Rectal smooth muscle tissue (tissue), 1 donor: Measurements from ENCODE around the gene HSP90AB1.

ENCODE experiments used
- H3K27ac ChIP-seq: one replicate; pipeline ENCODE4 v1.7.0; 2013; ENCODE audit warnings: low read depth, low read length, inconsistent platforms
- H3K27me3 ChIP-seq: one replicate; pipeline ENCODE4 v1.7.0; 2013; ENCODE audit warnings: low read length; ENCODE audit not compliant: control insufficient read depth, insufficient read depth
- H3K36me3 ChIP-seq: one replicate; pipeline ENCODE4 v1.7.0; 2013; ENCODE audit warnings: low read length; ENCODE audit not compliant: control insufficient read depth, insufficient read depth
- H3K4me1 ChIP-seq: one replicate; pipeline ENCODE4 v1.7.0; 2013; ENCODE audit warnings: low read length; ENCODE audit not compliant: control insufficient read depth, insufficient read depth
- H3K4me3 ChIP-seq: one replicate; pipeline ENCODE4 v1.7.0; 2013; ENCODE audit warnings: low read length
- H3K9ac ChIP-seq: one replicate; pipeline ENCODE4 v1.7.0; 2013; ENCODE audit warnings: low read length

HSP90AB1 gene

DNA sequence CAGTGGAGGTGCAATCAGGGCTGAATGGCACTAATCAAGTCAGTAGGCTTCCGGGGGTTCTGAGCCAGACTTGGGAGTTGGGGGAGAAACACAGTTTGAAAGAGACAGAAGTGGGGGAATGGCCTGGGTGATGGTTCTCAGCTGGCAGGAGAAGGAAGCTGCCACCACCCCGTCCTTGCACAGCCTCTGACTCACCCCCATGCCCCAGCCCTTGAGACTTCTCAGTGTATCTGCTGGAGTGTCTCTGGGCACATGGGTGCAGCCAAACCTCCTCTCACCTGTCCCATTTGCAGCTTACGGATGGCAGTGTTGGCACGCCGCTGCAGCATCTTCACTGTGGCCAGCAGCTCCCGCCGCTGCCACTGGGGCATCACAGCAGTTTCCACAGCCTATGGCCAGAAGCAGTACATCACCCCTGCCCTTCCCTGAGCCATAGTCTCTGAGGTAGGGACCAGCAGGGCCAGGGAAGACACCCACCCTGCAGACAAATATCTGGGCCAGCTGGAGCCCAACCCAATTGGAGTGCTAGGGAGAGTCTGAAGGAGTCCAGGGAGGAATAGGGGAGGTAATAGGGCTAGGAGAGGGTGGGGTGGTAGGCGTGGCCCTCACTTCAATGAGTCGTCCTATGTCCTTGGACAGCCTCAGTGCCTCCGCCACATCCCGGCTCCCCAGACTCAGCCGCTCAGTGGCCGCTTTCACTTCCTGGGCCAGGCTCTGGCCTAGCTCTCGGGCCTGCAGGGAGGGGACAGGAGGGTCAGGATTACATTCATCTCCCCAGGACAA is 55.1 kb downstream of the HSP90AB1 start:
- no peak overlapping the region for H3K9ac ChIP-seq
- no peaks in the 10 kb centered on the region for H3K4me1 ChIP-seq
- H3K27me3 ChIP-seq = peaks cover 4% of the 10 kb centered on the region
- no peak overlapping the region for H3K4me3 ChIP-seq
- H3K27ac ChIP-seq = no peak overlapping the region
- H3K36me3 ChIP-seq = peaks cover 40% of the 10 kb centered on the region

GRCh38 chr6:44302856-44303255 is 56.0 kb downstream of the HSP90AB1 start:
- Histone ChIP-seq H3K27ac (no peak overlapping the region), H3K36me3 (peaks cover 46% of the 10 kb centered on the region), H3K27me3 (no peaks in the 10 kb centered on the region), H3K4me3 (no peak overlapping the region), H3K9ac (no peak overlapping the region), H3K4me1 (no peaks in the 10 kb centered on the region)
